Measurements from ENCODE around the gene CCNY.

CCNY gene

DNA sequence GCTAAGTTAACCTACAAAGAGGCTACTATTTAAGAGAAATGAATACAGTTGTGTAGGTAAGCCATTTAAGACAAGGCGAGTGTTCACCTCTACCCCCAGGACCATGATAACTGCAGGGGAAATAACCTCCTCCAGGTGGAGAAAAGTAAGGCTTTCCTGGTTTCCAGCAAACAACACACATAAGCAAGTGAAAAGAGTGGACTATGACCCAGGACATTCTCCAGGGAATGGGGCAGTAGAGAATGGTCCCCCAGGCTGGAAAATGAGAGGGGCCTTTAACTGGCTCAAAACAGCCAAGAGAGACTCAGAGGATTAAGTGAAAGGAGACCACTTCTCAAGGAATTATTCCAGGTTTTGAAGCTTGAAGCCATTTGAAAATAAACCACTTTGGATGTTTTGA is 167.8 kb downstream of the CCNY start:
- ATAC-seq (ENCODE audit: low read depth) (no peak), DNase-seq (ENCODE audit: low spot score) (no peak)
- Histone ChIP-seq H3K4me3 (ENCODE audit: severe bottlenecking) (no peak overlapping the region), H3K36me3 (ENCODE audit: low read depth) (0 out of 2 replicates have a peak, but pooled peaks cover 5% of the 10 kb centered on the region), H3K27ac (ENCODE audit: poor library complexity, severe bottlenecking) (no peak overlapping the region), H3K4me1 (ENCODE audit: insufficient read depth, poor library complexity, severe bottlenecking) (no peaks in the 10 kb centered on the region), H3K27me3 (ENCODE audit: insufficient read depth, poor library complexity, severe bottlenecking) (no peaks in the 10 kb centered on the region), H3K9me3 (ENCODE audit: severe bottlenecking) (no peaks in the 10 kb centered on the region)
- TF ChIP-seq, protein P1, sequence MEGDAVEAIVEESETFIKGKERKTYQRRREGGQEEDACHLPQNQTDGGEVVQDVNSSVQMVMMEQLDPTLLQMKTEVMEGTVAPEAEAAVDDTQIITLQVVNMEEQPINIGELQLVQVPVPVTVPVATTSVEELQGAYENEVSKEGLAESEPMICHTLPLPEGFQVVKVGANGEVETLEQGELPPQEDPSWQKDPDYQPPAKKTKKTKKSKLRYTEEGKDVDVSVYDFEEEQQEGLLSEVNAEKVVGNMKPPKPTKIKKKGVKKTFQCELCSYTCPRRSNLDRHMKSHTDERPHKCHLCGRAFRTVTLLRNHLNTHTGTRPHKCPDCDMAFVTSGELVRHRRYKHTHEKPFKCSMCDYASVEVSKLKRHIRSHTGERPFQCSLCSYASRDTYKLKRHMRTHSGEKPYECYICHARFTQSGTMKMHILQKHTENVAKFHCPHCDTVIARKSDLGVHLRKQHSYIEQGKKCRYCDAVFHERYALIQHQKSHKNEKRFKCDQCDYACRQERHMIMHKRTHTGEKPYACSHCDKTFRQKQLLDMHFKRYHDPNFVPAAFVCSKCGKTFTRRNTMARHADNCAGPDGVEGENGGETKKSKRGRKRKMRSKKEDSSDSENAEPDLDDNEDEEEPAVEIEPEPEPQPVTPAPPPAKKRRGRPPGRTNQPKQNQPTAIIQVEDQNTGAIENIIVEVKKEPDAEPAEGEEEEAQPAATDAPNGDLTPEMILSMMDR (IDR thresholded peaks at IDR 0.05; ENCODE audit: poor library complexity, severe bottlenecking) = no peak

DNA sequence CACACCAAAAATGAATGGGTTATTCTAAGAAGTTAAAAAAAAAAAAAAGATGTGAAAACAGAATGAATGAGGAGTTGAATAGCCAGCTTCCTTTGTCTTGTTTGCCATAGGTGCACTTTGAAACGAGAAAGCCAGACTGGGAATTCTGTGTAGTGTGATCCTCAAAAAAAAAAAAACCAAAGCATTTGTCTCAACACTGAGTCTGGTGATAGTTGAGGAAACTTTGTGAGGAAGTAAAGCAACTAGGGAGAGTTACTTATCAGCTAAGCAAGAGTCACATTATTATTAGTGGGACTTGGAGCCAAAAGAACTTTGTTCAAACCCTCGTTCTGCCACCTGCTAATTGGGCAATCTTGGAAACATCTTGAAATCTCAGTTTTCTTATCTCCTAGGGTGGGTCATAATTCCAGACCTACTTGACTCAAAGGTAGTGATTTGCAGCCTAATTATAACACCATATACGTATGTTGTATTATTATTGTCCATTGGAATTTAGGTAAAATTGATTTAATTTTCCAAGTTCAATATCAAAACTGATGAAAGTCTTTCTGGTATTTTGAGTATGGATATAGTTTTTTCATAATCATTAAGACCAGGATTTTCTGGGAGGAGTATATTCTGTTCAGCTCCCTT is 169.0 kb downstream of the CCNY start:
- no peaks in the 10 kb centered on the region for H3K4me1 ChIP-seq (ENCODE audit: insufficient read depth, poor library complexity, severe bottlenecking)
- H3K27ac ChIP-seq (ENCODE audit: poor library complexity, severe bottlenecking) = no peak overlapping the region
- TF ChIP-seq, protein P1 (IDR thresholded peaks at IDR 0.05; ENCODE audit: poor library complexity, severe bottlenecking) = no peak
- H3K36me3 ChIP-seq (ENCODE audit: low read depth) = peaks cover 7% of the 10 kb centered on the region; the same call in 1 of the 2 replicates
- H3K9me3 ChIP-seq (ENCODE audit: severe bottlenecking) = no peaks in the 10 kb centered on the region
- no peaks in the 10 kb centered on the region for H3K27me3 ChIP-seq (ENCODE audit: insufficient read depth, poor library complexity, severe bottlenecking)
- no peak overlapping the region for H3K4me3 ChIP-seq (ENCODE audit: severe bottlenecking)
- DNase-seq (ENCODE audit: low spot score) (no peak), ATAC-seq (ENCODE audit: low read depth) (no peak)

DNA sequence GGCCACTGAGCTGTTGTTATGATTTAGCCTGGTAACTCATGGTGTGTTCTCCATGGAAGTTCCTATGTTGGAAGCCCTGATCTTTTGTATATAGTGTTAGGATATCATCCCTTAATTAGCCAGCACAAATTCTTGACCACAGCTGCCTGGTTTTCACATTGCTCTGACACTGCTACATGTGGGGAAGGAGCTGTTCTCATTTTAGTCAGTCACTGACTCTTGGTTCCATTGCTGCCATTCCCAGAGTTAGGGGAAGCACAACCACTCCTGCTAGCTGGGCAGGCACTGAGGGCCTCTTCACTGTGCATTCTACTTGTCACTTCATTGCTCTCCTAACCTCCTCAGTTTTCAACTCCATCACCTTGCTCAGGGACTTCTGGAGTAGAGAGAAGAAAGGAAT is 170.4 kb downstream of the CCNY start:
- no peaks in the 10 kb centered on the region for H3K4me1 ChIP-seq (ENCODE audit: insufficient read depth, poor library complexity, severe bottlenecking)
- DNase-seq (ENCODE audit: low spot score) = no peak
- TF ChIP-seq, protein P1 (IDR thresholded peaks at IDR 0.05; ENCODE audit: poor library complexity, severe bottlenecking) = no peak
- H3K27ac ChIP-seq (ENCODE audit: poor library complexity, severe bottlenecking) = no peak overlapping the region
- no peak for ATAC-seq (ENCODE audit: low read depth)
- no peaks in the 10 kb centered on the region for H3K27me3 ChIP-seq (ENCODE audit: insufficient read depth, poor library complexity, severe bottlenecking)
- no peaks in the 10 kb centered on the region for H3K9me3 ChIP-seq (ENCODE audit: severe bottlenecking)
- no peak overlapping the region for H3K4me3 ChIP-seq (ENCODE audit: severe bottlenecking)
- peaks cover 5% of the 10 kb centered on the region for H3K36me3 ChIP-seq (ENCODE audit: low read depth)

DNA sequence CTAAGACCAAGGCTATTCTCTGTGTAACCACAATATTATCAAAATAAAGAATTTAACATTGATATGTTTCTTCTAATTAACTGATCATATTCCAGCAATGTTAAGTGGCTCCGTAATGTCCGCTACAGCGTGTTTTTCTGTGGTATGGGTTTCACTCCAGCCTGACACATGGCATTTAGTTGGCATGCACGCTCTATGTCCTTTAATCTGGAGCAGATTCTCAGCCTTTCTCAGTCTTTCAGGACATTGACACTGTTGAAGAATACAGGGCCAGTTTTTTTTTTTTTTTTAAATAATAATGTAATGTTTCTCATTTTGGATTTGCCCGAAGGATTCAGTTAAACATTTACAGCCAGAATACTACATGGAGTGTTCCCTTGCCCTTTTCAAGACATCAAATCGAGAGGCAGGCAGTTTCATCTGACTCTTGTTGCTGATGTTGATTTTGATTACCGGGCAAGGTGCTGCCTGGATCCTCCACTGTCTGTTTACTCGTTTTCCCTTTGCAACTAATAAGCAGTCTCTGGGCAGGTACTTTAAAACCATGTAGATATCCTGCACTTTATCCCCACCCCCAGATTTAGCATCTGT is 171.3 kb downstream of the CCNY start:
- TF ChIP-seq, protein P1 (IDR thresholded peaks at IDR 0.05; ENCODE audit: poor library complexity, severe bottlenecking) = no peak
- no peak for ATAC-seq (ENCODE audit: low read depth)
- no peak for DNase-seq (ENCODE audit: low spot score)

DNA sequence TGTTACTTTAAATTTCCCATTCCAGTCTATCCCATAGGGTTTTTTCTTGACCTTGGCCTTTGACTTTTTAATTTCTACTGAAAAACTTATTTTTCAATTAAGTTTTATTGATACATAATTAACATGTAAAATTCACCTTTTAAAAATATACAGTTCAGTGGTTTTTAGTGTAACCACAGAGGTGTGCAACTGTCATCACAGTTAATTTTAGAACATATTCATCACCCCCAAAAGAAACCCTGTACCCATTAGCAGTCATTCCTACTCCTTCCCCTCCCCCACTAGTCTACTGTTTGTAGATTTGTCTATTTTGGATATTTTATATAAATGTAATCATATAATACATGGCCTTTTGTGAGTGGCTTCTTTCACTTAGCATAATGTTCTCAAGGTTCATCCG is 172.3 kb downstream of the CCNY start:
- Histone ChIP-seq H3K9me3 (ENCODE audit: severe bottlenecking) (no peaks in the 10 kb centered on the region), H3K4me1 (ENCODE audit: insufficient read depth, poor library complexity, severe bottlenecking) (no peaks in the 10 kb centered on the region), H3K27me3 (ENCODE audit: insufficient read depth, poor library complexity, severe bottlenecking) (no peaks in the 10 kb centered on the region), H3K36me3 (ENCODE audit: low read depth) (peaks cover 4% of the 10 kb centered on the region), H3K4me3 (ENCODE audit: severe bottlenecking) (no peak overlapping the region), H3K27ac (ENCODE audit: poor library complexity, severe bottlenecking) (no peak overlapping the region)
- DNase-seq (ENCODE audit: low spot score) (no peak), ATAC-seq (ENCODE audit: low read depth) (no peak)
- TF ChIP-seq, protein P1 (IDR thresholded peaks at IDR 0.05; ENCODE audit: poor library complexity, severe bottlenecking) = no peak

More for the DNA sequence above, 171.3 kb downstream of the CCNY start:
- no peak overlapping the region for H3K4me3 ChIP-seq (ENCODE audit: severe bottlenecking)
- no peaks in the 10 kb centered on the region for H3K9me3 ChIP-seq (ENCODE audit: severe bottlenecking)
- H3K27me3 ChIP-seq (ENCODE audit: insufficient read depth, poor library complexity, severe bottlenecking) = no peaks in the 10 kb centered on the region
- no peaks in the 10 kb centered on the region for H3K4me1 ChIP-seq (ENCODE audit: insufficient read depth, poor library complexity, severe bottlenecking)
- peaks cover 4% of the 10 kb centered on the region for H3K36me3 ChIP-seq (ENCODE audit: low read depth)
- no peak overlapping the region for H3K27ac ChIP-seq (ENCODE audit: poor library complexity, severe bottlenecking)

Measured in RWPE2 (cell line).